ENCODE measurements around the gene QSER1. TPM values are rescaled to one million over a fixed set of nuclear protein-coding genes. Genes with fewer than 3 reads are reported as not detected.

QSER1 gene
- total and polyA plus RNA-seq, 9 of the 15 experiments (the other 6 are each of a cell fraction or from before 2014, with no cell fraction given), result 5.8 to 33.6 (median 22.3) TPM

GRCh38 chr11:32891657-32892354, 805 bp upstream of the QSER1 start (continued):
- TF ChIP-seq ZBTB40 (IDR thresholded peaks at IDR 0.05), result peak; percentile 34; the same call in 1 of the 2 replicates
- TF ChIP-seq ZBTB40 (CRISPR knock-in tag; IDR thresholded peaks at IDR 0.05), result no peak
- TF ChIP-seq RERE (CRISPR knock-in tag; IDR thresholded peaks at IDR 0.05; ENCODE audit: borderline replicate concordance), result no peak
- TF ChIP-seq PBX2 (CRISPR knock-in tag; IDR thresholded peaks at IDR 0.05; ENCODE audit: low read depth), result no peak
- 0 out of 2 replicates have a peak, but pooled peaks have one; percentile 5 for TF ChIP-seq PBX2 (tag; conservative IDR thresholded peaks at IDR 0.05; ENCODE audit: low read depth)
- TF ChIP-seq SIRT6 (IDR thresholded peaks at IDR 0.05; ENCODE audit: low read depth, low read length), result no peak
- TF ChIP-seq ESRRA (IDR thresholded peaks at IDR 0.05; ENCODE audit: borderline replicate concordance, low read depth), result peak; percentile 8; the same call in 1 of the 2 replicates
- no peak for TF ChIP-seq DIDO1 (tag; IDR thresholded peaks at IDR 0.05; ENCODE audit: low read depth)
- TF ChIP-seq MTA3 (IDR thresholded peaks at IDR 0.05; ENCODE audit: borderline replicate concordance), result no peak
